ENCODE data around the gene ADAMTS2. TPM values are rescaled to one million over a fixed set of nuclear protein-coding genes. Genes with fewer than 3 reads are reported as not detected.

ADAMTS2 gene
- total RNA-seq, 3 donors from 2014 or later (not counting 1 experiment from before 2014, with no cell fraction given): 0.28 TPM; not detected in 2

DNA sequence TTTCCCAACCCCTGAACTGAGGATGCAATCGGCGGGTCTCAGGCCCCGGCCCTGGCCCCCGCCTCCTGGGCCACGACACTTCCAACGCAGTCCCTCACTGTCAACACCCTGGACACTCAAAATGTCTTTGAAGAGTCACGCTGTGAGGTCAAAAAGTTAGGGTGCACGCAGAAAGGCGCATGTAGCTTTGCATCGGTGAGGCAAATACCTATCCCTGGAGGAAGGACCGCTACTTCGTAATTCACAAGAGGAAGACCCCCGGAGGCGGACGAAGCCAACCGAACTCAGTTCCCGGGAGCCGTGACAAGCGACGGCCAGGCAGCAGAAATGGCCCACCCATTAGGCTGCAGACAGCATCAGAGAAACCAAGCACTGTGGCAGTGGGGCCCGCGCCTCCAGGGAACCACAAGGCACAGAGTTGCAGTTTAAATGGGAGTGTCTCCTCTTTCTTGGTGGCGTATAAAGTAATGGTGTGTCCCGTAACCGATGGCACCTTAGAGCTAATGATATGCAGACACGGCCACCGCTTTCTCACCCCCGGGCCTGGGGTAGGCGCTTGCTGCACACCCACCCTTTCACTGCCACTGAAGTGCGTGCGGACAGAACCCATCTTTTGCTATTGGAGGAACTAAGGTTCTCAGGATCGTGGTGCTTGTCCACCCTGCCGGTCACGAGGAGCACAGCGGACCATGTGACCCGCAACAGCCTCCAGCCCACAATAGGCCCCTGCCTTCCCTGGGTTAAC is 9.0 kb downstream of the ADAMTS2 start:
- WGBS (ENCODE audit: insufficient coverage): 79% methylated on average over 36 of the region's 36 CpGs
- Histone ChIP-seq H3K27ac (ENCODE audit: low read length) (no peak overlapping the region), H3K9me3 (ENCODE audit: control insufficient read depth, insufficient read depth, low read length) (no peaks in the 10 kb centered on the region), H3K36me3 (ENCODE audit: control insufficient read depth, insufficient read depth, low read length) (no peaks in the 10 kb centered on the region), H3K4me1 (ENCODE audit: control insufficient read depth, insufficient read depth, low read length) (no peaks in the 10 kb centered on the region), H3K4me3 (ENCODE audit: low read length) (no peak overlapping the region), H3K27me3 (ENCODE audit: control insufficient read depth, insufficient read depth, low read length) (no peaks in the 10 kb centered on the region)
- DNase-seq: no peak
- Mint-ChIP-seq H3K36me3 (no peaks in the 10 kb centered on the region), H3K27ac (no peak overlapping the region), H3K4me1 (no peaks in the 10 kb centered on the region), H3K9me3 (no peaks in the 10 kb centered on the region), H3K27me3 (ENCODE audit: low read depth in 2 of 2) (peaks cover 4 to 7% of the 10 kb centered on the region in 2 donors), H3K4me3 (no peak overlapping the region)
- no peak for ATAC-seq
- no peak for TF ChIP-seq CTCF (IDR thresholded peaks at IDR 0.05)
- intact Hi-C loops (cut with micrococcal nuclease): no loop called here

DNA sequence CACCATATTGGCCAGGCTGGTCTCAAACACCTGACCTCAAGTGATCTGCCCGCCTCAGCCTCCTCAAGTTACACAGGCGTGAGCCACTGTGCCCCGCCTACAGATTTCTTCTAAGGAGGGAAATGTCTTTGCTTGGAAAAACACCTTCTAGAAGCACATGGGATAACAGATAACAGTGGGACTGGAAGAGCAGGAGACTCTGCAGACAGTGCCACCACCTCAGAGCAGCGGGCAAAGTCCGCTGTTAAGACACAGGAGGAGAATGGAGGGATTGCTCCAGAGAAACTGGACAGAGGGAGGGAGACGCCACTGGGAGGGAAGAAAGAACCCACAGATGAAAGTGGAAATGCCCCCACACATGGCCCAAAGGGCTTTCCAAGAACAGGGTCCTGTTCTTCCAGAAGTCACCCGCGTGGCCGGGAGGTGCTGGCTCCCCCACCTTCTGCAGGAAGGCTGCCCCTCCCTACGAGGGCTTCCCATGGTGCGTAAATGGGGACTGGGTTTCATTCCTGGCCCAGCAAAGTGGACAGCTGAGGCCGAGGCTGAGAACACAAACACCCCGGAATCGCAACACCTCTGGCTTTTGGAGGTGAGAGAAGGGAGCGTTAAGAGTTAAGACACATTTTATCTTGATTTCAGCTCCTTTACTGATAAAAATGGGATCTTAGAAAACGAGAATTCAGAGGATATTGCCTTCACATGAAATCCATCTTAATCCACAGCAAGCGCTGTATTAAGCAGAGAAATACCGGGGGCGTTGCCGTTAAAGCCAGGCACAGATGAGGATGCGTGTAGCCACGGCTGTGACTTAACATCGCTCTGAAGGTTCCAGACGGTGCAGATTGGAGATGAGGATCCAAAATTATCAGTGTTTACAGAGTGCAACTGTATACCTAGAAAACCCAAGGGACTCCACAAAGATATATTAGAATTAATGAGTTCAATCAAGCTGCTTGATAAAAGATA is 11.2 kb downstream of the ADAMTS2 start:
- intact Hi-C loops (cut with micrococcal nuclease): no loop called here
- no peak for DNase-seq
- H3K4me3 ChIP-seq (ENCODE audit: low read length): no peak overlapping the region
- no peaks in the 10 kb centered on the region for H3K9me3 ChIP-seq (ENCODE audit: control insufficient read depth, insufficient read depth, low read length)
- Mint-ChIP-seq H3K27me3 (ENCODE audit: low read depth in 2 of 2) (peaks cover 0 to 5% of the 10 kb centered on the region in 2 donors), H3K27ac (no peak overlapping the region), H3K4me1 (no peaks in the 10 kb centered on the region), H3K36me3 (no peaks in the 10 kb centered on the region), H3K4me3 (no peak overlapping the region), H3K9me3 (no peaks in the 10 kb centered on the region)
- no peak for TF ChIP-seq CTCF (IDR thresholded peaks at IDR 0.05)
- H3K36me3 ChIP-seq (ENCODE audit: control insufficient read depth, insufficient read depth, low read length): no peaks in the 10 kb centered on the region
- ATAC-seq: no peak
- whole genome bisulfite sequencing (ENCODE audit: insufficient coverage): 79% methylated on average over 24 of the region's 24 CpGs
- no peak overlapping the region for H3K27ac ChIP-seq (ENCODE audit: low read length)
- H3K4me1 ChIP-seq (ENCODE audit: control insufficient read depth, insufficient read depth, low read length): no peaks in the 10 kb centered on the region
- no peaks in the 10 kb centered on the region for H3K27me3 ChIP-seq (ENCODE audit: control insufficient read depth, insufficient read depth, low read length)

- Histone ChIP-seq H3K27ac (ENCODE audit: low read length) (no peak overlapping the region), H3K36me3 (ENCODE audit: control insufficient read depth, insufficient read depth, low read length) (no peaks in the 10 kb centered on the region), H3K9me3 (ENCODE audit: control insufficient read depth, insufficient read depth, low read length) (no peaks in the 10 kb centered on the region), H3K4me3 (ENCODE audit: low read length) (no peak overlapping the region), H3K4me1 (ENCODE audit: control insufficient read depth, insufficient read depth, low read length) (no peaks in the 10 kb centered on the region), H3K27me3 (ENCODE audit: control insufficient read depth, insufficient read depth, low read length) (no peaks in the 10 kb centered on the region)
- intact Hi-C loops (cut with micrococcal nuclease): no loop called here
- H3K27me3 Mint-ChIP-seq (ENCODE audit: low read depth in 2 of 2): peaks cover 0 to 13% of the 10 kb centered on the region in 2 donors
- no peak for TF ChIP-seq CTCF (IDR thresholded peaks at IDR 0.05)
- ATAC-seq (no peak), DNase-seq (no peak)
- H3K36me3 Mint-ChIP-seq: no peaks in the 10 kb centered on the region
- H3K9me3 Mint-ChIP-seq: no peaks in the 10 kb centered on the region
- H3K4me1 Mint-ChIP-seq: no peaks in the 10 kb centered on the region
- H3K4me3 Mint-ChIP-seq: no peak overlapping the region
- 88% methylated on average over 13 of the region's 13 CpGs for WGBS (ENCODE audit: insufficient coverage)
- H3K27ac Mint-ChIP-seq: no peak overlapping the region
These were observed 12.4 kb downstream of the ADAMTS2 start for GRCh38 chr5:179332741-179333290.

Data from natural killer cell (primary cell).